ENCODE measurements around the gene INTS4. TPM values are rescaled to one million over a fixed set of nuclear protein-coding genes. Genes with fewer than 3 reads are reported as not detected.
"Not testable (repeated sequence)": the region's sequence is repeated elsewhere in the genome, so short reads cannot be mapped to it uniquely, and the experiment has no call there.

INTS4 gene
- polyA plus RNA-seq, 1 of the 3 experiments (the other 2 are of a cell fraction) = 23.0 TPM

DNA sequence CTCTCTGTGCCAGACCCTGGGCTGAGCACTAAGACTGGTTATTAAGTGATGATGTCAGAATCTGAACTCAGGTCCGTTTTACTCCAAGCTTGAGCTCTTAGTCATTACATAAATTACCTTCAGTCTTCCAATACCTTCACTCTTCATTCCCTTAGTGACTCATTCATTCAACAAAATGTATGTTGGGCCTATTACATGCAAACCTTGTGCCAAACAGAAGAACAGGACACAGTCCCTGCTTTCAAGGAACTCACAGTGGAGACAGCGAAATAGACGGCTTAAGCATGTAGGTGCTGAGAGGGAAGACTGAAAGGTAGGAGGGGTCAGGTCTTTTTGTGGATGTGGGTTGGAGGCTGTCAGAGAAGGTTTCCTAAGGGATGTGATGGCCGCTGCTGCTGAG lies 25.3 kb upstream of the INTS4 start:
- no peak for DNase-seq
- Histone ChIP-seq H3K27me3 (ENCODE audit: insufficient read depth) (no peaks in the 10 kb centered on the region), H3K79me2 (ENCODE audit: insufficient read depth) (no peaks in the 10 kb centered on the region), H3K4me1 (ENCODE audit: control insufficient read depth in 1 of 2, insufficient read depth in 2 of 2, low read depth in 1 of 2, low read length in 1 of 2) (no peaks in the 10 kb centered on the region), H3K36me3 (replicated peaks in 1 of 2; ENCODE audit: control insufficient read depth in 1 of 2, insufficient read depth in 2 of 2, low read length in 1 of 2) (no peaks in the 10 kb centered on the region), H3K4me3 (ENCODE audit: low read depth in 2 of 2, low read length in 1 of 2) (no peak overlapping the region), H4K20me1 (ENCODE audit: insufficient read depth) (no peaks in the 10 kb centered on the region), H3K9ac (no peak overlapping the region), H3K4me2 (no peak overlapping the region), H3F3A (replicated peaks; ENCODE audit: insufficient read depth) (no peaks in the 10 kb centered on the region), H3K27ac (ENCODE audit: low read depth in 2 of 2, low read length in 1 of 2) (peak overlapping the region in 1 of 2 experiments; percentile 3; a peak in 1 of 4 replicates), H3K9me3 (no peaks in the 10 kb centered on the region), H3K9me2 (no peaks in the 10 kb centered on the region), H2AFZ (ENCODE audit: low read depth) (no peak overlapping the region; the same call in 1 of the 2 replicates)
- no peak for TF ChIP-seq NRF1 (IDR thresholded peaks at IDR 0.05; ENCODE audit: low read depth, low read length)
- TF ChIP-seq FOSL2 (IDR thresholded peaks at IDR 0.05; ENCODE audit: borderline replicate concordance, low read depth) = peak; percentile 14; the same call in 1 of the 2 replicates
- CTCF ChIA-PET = interaction anchor here (1.3 kb wide), 1 partner anchor 26 kb away, joined by 6 read pairs; no protein-coding TSS in a partner anchor
- POLR2A ChIA-PET = no interaction called here
- 51% methylated on average over 4 of the region's 4 CpGs for WGBS (ENCODE audit: low lambda C conversion rate)

DNA sequence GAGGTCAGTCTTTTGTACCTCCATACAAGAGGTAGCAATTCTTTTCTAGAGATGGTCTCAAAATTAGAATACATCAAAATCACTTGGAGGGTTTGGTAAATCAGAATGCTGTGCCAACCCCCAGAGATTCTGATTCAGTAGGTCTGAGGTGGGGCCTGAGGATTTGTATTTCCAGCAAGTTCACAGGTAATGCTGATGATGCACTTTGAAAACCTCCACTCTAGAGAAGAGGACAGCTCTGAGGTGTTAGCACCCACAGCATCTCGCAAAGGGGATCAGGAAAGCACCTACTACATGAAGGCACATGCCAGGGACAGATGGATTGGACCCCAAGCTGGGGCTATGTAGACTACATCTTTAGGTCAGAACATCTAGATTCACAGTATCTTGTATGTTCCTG lies 21.4 kb upstream of the INTS4 start:
- Histone ChIP-seq H3K27me3 (ENCODE audit: insufficient read depth) (no peaks in the 10 kb centered on the region), H4K20me1 (ENCODE audit: insufficient read depth) (no peaks in the 10 kb centered on the region), H3K79me2 (ENCODE audit: insufficient read depth) (no peaks in the 10 kb centered on the region), H3K36me3 (replicated peaks in 1 of 2; ENCODE audit: control insufficient read depth in 1 of 2, insufficient read depth in 2 of 2, low read length in 1 of 2) (no peaks in the 10 kb centered on the region), H2AFZ (ENCODE audit: low read depth) (no peak overlapping the region), H3K9ac (no peak overlapping the region), H3K4me3 (ENCODE audit: low read depth in 2 of 2, low read length in 1 of 2) (no peak overlapping the region), H3K27ac (ENCODE audit: low read depth in 2 of 2, low read length in 1 of 2) (no peak overlapping the region), H3K9me3 (no peaks in the 10 kb centered on the region), H3K4me1 (ENCODE audit: control insufficient read depth in 1 of 2, insufficient read depth in 2 of 2, low read depth in 1 of 2, low read length in 1 of 2) (no peaks in the 10 kb centered on the region), H3K4me2 (no peak overlapping the region), H3F3A (replicated peaks; ENCODE audit: insufficient read depth) (no peaks in the 10 kb centered on the region), H3K9me2 (no peaks in the 10 kb centered on the region)
- 100% methylated on average over 1 of the region's 1 CpG for WGBS (ENCODE audit: low lambda C conversion rate)
- no peak for DNase-seq
- no peak for TF ChIP-seq ELF1 (IDR thresholded peaks at IDR 0.05)
- TF ChIP-seq RXRA (IDR thresholded peaks at IDR 0.05; ENCODE audit: borderline replicate concordance, low read depth) = no peak
- no peak for TF ChIP-seq SMC3 (IDR thresholded peaks at IDR 0.05; ENCODE audit: low read depth, low read length)
- POLR2A ChIA-PET = no interaction called here
- CTCF ChIA-PET = no interaction called here

DNA sequence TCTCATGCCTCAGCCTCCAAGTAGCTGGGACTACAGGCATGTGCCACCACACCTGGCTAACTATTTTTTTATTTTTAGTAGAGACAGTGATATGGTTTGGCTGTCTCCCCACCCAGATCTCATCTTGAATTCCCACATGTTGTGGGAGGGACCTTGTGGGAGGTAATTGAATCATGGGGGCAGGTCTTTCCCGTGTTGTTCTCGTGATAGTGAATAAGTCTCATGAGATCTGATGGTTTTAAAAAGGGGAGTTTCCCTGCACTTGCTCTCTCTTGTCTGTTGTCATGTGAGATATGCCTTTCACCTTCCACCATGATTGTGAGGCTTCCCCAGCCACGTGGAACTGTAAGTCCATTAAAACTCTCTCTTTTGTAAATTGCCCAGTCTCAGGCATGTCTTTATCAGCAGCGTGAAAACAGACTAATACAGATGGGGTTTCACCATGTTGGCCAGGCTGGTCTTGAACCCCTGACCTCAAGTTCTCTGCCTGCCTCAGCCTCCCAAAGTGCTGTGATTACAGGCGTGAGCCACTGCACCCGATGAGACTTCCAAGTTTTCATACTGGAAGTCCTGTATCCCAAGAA lies 20.6 kb upstream of the INTS4 start:
- H3F3A ChIP-seq (replicated peaks; ENCODE audit: insufficient read depth); CTCF ChIA-PET; H2AFZ ChIP-seq (ENCODE audit: low read depth); H3K9me2 ChIP-seq; H3K9ac ChIP-seq; H3K4me3 ChIP-seq (ENCODE audit: low read depth in 2 of 2, low read length in 1 of 2); H3K36me3 ChIP-seq (replicated peaks in 1 of 2; ENCODE audit: control insufficient read depth in 1 of 2, insufficient read depth in 2 of 2, low read length in 1 of 2); DNase-seq; H3K27me3 ChIP-seq (ENCODE audit: insufficient read depth); H3K4me1 ChIP-seq (ENCODE audit: control insufficient read depth in 1 of 2, insufficient read depth in 2 of 2, low read depth in 1 of 2, low read length in 1 of 2); H4K20me1 ChIP-seq (ENCODE audit: insufficient read depth); H3K9me3 ChIP-seq; H3K4me2 ChIP-seq; H3K79me2 ChIP-seq (ENCODE audit: insufficient read depth); H3K27ac ChIP-seq (ENCODE audit: low read depth in 2 of 2, low read length in 1 of 2); POLR2A ChIA-PET: not testable (repeated sequence)
- WGBS (ENCODE audit: low lambda C conversion rate) = 64% methylated on average over 6 of the region's 6 CpGs

DNA sequence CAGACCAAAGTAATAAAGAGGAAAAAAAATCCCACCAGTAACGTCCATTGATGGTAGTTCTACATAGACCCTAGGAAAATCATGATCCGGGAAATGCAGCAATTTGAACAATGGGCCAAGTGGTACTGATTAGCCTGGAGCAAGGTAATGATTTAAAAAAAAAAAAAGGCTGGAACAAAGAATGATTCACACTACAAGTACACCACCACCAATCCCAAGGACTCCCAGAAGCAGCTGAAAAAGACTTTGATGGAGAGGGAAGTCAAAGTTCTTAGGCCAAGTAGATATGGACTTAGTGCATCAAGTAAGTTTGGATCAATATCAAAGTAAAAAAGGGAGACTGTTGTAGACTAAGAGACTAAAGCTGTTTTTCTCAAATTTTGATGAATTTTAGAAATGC lies 16.8 kb upstream of the INTS4 start:
- no peaks in the 10 kb centered on the region for H4K20me1 ChIP-seq (ENCODE audit: insufficient read depth)
- DNase-seq = no peak
- H3K79me2 ChIP-seq (ENCODE audit: insufficient read depth) = no peaks in the 10 kb centered on the region
- no peaks in the 10 kb centered on the region for H3K36me3 ChIP-seq (replicated peaks in 1 of 2; ENCODE audit: control insufficient read depth in 1 of 2, insufficient read depth in 2 of 2, low read length in 1 of 2)
- ChIA-PET POLR2A (no interaction called here), CTCF (no interaction called here)
- no peaks in the 10 kb centered on the region for H3K9me2 ChIP-seq
- TF ChIP-seq ELF1 (IDR thresholded peaks at IDR 0.05) (no peak), ZBTB33 (IDR thresholded peaks at IDR 0.05; ENCODE audit: borderline replicate concordance, low read depth) (no peak), CHD2 (IDR thresholded peaks at IDR 0.05; ENCODE audit: low read length, partially characterized antibody) (no peak), RAD21 (IDR thresholded peaks at IDR 0.05; ENCODE audit: low read length) (no peak), JUND (IDR thresholded peaks at IDR 0.05) (no peak), NFIC (IDR thresholded peaks at IDR 0.05; ENCODE audit: borderline replicate concordance) (no peak), EZH2phosphoT487 (IDR thresholded peaks at IDR 0.05; ENCODE audit: borderline replicate concordance, low read depth) (no peak), GATA2 (CRISPR knock-in tag; IDR thresholded peaks at IDR 0.05) (no peak), MXI1 (IDR thresholded peaks at IDR 0.05; ENCODE audit: low read depth, low read length) (no peak)
- TF ChIP-seq, protein P1, sequence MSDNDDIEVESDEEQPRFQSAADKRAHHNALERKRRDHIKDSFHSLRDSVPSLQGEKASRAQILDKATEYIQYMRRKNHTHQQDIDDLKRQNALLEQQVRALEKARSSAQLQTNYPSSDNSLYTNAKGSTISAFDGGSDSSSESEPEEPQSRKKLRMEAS (IDR thresholded peaks at IDR 0.05; ENCODE audit: low read depth) = no peak
- no peaks in the 10 kb centered on the region for H3K27me3 ChIP-seq (ENCODE audit: insufficient read depth)
- H3K9me3 ChIP-seq = no peaks in the 10 kb centered on the region
- H3K4me2 ChIP-seq = no peak overlapping the region
- no peak overlapping the region for H3K4me3 ChIP-seq (ENCODE audit: low read depth in 2 of 2, low read length in 1 of 2)
- H3F3A ChIP-seq (replicated peaks; ENCODE audit: insufficient read depth) = no peaks in the 10 kb centered on the region
- H2AFZ ChIP-seq (ENCODE audit: low read depth) = no peak overlapping the region
- H3K27ac ChIP-seq (ENCODE audit: low read depth in 2 of 2, low read length in 1 of 2) = no peak overlapping the region
- no peaks in the 10 kb centered on the region for H3K4me1 ChIP-seq (ENCODE audit: control insufficient read depth in 1 of 2, insufficient read depth in 2 of 2, low read depth in 1 of 2, low read length in 1 of 2)
- 73% methylated on average over 2 of the region's 2 CpGs for WGBS (ENCODE audit: low lambda C conversion rate)
- no peak overlapping the region for H3K9ac ChIP-seq

Measured in SK-N-SH (cell line).